Stimulated activated CD8-positive, alpha-beta memory T cell treated with anti-CD3 and anti-CD28 coated beads, Interleukin-15, amount 100 ng/mL, for 4 hours (primary cell): Measurements from ENCODE around the gene MYO7B.
A peak's percentile ranks its signal among the peaks of the same experiment; 100 is the strongest.

ENCODE experiments used
- DNase-seq, 2 donors: peaks; one replicate each; pipeline ENCODE4 v3.0.0-alpha.2; 2020; ENCODE audit warnings: low read depth in 2 of 2

Gene MYO7B

DNA sequence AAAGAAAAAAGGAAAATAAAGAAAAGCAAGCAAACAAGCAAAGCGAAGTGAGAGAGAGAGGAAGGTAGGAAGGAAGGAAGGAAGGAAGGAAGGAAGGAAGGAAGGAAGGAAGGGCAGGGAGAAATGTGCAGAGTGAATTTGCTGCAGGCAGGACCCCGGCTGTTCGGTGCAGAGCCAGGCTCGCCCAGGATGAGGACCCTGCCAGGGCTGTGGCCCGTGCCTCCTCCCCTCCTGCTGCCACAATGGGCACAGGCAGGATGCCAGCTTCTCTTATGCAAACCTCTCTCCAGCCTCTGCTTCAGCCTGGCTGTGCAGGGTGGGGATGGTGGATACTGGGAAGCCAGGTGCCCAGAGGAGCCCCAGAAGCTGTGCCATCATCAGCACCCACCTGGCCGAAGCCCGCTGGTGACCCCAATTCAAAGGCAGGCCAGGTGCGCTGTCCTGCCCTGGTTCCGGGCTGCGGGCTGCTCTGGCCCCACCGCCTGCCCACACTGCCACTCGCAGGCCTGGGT, 113.7 kb downstream of the MYO7B start:
- no peak for DNase-seq

GRCh38 chr2:127649684-127650040, 114.2 kb downstream of the MYO7B start:
- peak; percentile 39 to 61 for DNase-seq

DNA sequence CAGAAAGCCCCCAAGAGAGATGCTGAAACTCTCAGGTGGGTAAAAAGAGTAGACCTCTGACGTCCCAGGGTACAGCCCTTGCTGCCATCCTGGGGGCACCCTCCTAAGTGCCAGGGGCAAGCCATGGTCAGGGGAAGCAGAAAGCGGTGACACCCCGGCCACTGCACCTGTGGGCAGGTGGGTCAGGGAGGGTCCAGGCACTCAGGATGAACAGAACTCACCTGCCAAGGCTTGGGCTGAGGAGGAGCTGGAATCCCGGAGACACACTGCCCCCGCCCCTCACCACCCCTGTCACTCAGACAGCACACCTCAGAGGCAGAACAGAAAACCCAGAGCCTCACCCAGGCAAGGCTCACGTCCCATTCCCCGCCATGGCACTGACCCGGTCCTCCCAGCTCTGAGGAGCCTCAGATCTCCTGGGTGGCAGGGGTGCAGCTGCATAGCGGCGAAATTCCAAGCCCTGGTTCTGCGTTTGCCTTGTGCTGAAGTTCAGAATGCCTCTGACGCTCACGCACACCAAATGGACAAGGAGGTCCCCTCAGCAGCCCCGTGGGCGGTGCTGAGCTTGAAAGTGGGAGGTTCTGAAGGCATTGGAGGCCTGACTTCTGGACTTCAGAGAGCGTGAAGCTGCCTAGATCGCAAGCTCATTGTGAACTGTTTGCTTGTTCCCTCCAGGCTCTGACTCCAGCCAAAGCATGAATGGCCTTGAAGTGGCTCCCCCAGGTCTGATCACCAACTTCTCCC, 114.7 kb downstream of the MYO7B start:
- DNase-seq, result no peak

GRCh38 chr2:127650785-127651380, 115.4 kb downstream of the MYO7B start:
- DNase-seq, result no peak

DNA sequence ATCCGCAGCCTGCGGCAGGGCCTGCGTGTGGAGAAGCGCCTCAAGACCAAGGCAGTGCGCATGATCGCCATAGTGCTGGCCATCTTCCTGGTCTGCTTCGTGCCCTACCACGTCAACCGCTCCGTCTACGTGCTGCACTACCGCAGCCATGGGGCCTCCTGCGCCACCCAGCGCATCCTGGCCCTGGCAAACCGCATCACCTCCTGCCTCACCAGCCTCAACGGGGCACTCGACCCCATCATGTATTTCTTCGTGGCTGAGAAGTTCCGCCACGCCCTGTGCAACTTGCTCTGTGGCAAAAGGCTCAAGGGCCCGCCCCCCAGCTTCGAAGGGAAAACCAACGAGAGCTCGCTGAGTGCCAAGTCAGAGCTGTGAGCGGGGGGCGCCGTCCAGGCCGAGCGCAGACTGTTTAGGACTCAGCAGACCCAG, 115.9 kb downstream of the MYO7B start:
- no peak for DNase-seq

DNA sequence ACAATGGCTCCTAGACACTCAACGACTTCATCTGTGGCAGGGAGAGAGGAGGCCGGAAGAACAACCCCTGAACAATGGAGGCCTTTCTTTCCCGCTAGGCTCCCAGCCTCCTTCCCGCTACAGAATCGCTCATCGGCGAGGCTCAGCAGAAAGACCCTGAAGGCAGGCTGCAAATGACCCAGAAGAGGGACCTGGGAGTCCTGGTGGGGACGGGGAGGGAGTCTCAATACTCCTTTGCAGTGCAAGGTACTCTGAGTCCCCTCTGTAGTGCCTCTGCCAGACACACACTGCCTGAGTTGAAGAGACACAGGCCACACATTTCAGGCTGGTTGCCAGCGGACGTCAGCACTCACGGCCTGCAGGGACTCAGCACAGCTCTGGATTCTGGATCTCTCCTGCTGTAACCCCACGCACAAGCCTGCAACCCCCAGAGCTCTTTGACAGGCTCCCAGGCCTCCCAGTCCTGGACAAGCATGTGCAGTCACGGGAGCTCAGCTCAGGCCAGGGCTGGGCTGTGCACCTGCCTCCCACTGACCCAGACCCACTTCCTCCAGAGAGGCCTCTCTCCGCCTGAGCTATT, 116.6 kb downstream of the MYO7B start:
- DNase-seq, result no peak

DNA sequence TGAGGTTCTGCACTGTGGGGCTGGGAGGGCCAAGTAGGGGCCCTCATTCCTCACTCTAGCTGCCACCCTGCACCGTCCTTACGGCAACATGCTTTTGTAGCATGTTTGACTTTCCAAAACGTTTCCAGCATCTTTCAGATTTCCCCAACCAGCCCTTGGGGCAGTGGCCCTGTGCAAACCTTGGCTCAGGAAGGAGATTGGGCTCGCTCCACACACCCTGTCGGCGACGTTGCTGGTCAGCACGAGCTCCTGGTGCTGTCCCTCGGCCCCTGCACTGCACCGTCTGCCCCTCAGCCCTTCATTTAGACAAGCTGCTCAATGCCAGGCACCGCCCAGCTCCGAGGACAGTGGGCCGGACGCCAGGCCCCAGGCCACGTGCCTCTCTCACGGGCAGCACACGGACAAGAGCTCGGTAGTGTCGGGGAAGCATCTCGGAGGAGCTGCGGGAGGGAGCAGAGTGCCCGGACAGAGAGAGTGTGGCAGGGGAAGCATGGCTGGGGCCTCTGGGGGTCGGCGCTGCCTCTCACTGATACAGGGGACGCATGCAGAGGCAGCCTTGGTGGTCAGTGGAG, 117.4 kb downstream of the MYO7B start:
- DNase-seq, result no peak

DNA sequence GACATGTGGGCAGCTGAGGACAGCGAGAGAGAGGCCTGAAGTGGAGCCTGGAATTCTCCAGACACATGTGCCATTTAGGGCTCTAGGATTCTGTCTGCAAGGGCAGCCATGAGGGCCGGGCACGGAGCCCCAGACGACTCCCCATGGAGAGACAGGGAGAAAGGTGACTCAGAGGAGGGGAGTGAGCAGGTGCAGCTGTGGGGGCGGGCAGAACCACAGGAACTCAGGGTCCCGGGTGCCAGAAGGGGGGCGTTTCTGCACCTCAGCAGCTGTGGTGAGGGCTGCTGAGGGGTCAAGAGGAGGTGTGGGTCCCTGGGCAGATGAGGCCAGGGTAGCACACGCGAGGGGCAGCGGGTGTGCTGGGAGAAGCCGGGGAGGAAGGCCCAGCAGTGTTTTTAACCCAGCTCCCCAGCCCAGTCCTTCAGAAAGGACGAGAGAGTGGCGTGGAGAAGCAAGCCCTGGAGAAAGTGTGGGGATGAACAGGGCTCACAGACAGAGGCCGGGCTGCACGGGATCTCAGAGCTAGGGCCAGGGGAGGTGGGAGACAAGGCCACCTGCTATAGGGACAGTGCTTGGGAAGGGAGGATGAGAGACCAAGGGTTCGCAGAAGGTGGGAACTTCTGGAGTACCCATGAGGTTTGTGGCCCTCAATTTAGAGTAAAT, 118.1 kb downstream of the MYO7B start:
- DNase-seq, result no peak

DNA sequence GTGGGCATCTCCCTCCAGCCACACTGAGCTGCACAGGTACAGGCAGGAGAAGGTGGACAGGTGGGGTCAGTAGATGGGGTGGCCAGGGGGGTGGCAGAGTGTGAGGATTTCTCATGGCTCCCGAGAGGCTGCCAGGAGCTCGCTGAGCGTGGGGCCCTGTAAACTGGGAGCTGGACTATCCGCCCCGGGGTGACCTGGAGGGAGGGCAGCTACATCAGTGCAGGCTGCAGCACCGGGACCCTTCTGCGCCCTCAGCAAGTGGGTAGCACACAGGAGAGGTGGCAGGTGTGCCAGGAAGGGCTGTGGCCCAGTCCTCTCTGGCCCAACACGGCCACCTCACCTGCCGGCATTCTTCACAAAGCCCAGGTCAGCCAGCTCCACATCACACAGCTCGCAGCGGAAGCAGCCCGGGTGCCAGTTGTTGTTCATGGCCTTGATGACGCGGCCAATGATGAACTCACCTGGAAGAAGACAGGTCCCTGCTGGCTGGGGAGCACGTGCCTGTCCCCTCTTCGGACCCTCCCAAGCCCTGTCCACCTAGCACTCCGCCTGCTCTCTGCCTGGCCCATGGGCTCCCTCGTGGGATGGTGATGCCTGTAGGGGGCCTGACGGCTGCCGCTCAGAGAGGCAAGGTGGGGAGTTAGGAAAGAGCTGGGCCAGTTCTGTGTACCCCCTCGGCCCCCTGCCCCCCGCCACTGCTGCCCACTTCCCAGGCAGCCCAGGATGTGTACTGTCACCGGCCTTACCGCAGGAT, 118.8 kb downstream of the MYO7B start:
- DNase-seq, result no peak

DNA sequence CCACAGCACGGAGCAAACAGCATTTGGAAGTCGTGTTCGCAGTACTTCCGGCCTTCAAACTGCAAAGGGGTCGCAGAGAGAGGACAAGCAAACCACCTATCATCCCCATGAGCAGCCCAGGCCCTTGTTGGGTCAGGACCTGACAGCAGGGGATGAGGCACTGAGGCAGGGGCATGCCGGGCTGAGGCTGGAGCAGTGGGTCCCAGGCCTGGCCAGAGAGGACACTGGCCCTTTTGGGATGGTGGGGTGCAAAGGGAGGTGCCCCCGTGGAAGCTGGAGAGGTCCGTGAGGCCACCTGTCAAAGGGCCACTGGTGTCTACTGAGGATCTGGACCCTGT, 119.3 kb downstream of the MYO7B start:
- DNase-seq, result no peak

DNA sequence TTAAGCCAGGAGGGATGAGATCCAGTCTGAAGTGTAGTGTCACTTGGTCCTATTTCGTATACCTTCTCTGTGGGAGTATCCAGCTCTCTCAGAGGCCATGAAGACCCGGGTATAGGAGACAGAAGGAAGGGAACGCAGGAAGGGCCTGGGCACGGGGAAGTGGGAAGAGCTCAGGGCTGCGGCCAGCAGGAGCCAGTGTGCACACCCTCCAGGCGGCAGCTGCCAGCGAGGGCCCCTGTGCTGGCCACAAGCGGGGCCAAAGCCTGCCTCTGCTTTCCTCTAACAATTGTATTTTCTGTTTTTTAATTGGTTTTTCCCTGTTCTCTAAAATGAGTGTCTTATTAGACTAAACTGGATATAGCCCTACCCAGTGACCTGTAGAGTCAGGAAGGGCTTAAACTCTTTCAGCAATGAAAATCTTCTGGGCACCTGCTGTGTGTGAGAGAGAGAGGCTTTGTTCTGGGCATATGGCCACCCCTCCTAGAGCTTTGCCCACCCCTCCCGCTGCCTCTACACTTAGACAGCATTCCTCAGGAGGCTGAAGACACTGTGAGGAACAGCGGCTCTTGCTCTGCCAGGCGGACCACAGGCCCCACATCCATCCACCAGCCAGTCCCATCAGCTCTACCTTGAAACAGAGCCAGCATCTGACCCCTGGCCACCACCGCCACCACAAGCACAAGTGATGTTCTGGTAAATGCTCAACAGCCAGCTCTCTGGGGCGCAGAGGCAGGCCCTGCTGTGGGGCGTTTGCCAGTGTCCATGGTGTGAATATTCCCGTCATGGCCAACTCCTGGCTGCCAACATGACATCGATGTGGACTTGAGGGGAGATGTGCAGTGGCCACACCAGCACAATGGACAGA, 120.0 kb downstream of the MYO7B start:
- no peak for DNase-seq

GRCh38 chr2:127656569-127657231, 121.2 kb downstream of the MYO7B start:
- DNase-seq, result no peak

DNA sequence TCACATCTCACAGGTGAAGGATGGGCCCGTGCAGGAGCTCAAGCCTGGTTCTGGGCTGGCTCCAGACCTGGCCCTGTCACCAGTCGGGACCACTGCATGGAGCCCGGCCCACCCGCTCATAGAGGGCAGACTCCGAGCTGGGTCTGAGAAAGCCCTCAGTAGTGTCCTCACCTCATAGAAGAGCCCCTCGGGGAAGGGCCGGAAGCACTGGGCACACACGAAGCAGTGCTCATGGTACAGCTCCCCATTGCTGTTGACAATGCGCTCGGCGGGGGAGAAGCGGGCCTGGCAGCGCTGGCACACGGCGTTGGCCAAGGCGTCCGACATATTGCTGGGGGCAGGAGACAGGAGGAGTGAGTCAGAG, 121.7 kb downstream of the MYO7B start:
- no peak for DNase-seq

- DNase-seq, result no peak
These were observed 122.7 kb downstream of the MYO7B start for GRCh38 chr2:127658146-127658545.

GRCh38 chr2:127658641-127659407, 123.3 kb downstream of the MYO7B start:
- DNase-seq, result no peak

- DNase-seq, result no peak
These were observed 124.2 kb downstream of the MYO7B start for GRCh38 chr2:127659408-127660290.

DNA sequence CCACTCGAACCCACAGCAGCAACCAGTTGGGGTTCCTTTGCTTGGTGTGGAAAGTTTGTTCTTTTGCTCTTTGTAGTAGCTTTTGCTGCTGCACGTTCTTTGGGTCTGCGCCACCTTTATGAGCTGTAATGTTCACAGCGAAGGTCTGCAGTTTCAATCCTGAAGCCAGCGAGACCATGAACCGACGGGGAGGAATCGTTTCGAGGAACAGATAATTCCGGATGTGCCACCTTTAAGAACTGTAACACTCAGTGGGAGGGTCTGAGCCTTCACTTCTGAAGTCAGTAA, 124.8 kb downstream of the MYO7B start:
- no peak for DNase-seq

DNA sequence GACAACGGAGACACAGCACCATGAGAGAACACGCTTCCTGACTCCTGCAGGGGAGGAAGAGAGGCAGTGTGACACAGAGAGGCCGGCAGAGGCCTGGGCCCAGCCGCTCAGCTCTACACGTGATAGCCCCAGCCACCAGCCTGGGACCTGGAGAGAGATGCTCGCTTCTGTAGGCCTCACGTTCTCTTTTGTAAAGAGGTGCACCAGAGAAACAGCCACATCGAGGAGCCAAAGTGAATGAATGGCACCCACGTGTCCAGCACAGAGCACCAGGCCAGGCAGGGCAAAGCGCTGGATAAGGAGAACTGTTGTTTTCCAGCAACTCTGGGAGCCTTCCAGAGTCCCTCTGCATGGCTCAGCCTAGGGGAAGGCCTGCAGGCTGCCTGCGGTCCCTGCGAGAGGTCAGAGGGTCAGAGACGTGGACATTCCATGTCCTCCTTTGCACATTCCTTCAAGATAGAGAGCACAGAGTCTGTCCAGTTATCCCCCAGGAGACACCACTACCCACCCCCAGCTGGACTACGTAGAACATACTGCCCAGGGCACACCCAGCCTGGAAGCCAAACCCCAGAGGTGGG, 125.7 kb downstream of the MYO7B start:
- DNase-seq, result no peak
